GM23338 (cell line): Measurements from ENCODE around the gene MPEG1. TPM values are rescaled to one million over a fixed set of nuclear protein-coding genes. Genes with fewer than 3 reads are reported as not detected.

Source experiments
- ATAC-seq: fragments of 200-7000 bp; cut with Tn5 transposase; 3 replicates; pipeline ENCODE4 v1.9.1; 2020
- DNase-seq: peaks from one replicate; pipeline ENCODE4 v3.0.0-alpha.2; 2015; ENCODE audit warnings: low spot score
- H2AFZ ChIP-seq: fragments of 200-600 bp; sonication (generic); 2 replicates; pipeline ENCODE4 v1.8.0; 2016; ENCODE audit warnings: antibody characterized with exemption, mild to moderate bottlenecking, moderate library complexity
- H3F3A ChIP-seq: fragments of 200-600 bp; sonication (generic); replicated peaks from 2 replicates; pipeline ENCODE4 v1.8.0; 2017; ENCODE audit warnings: antibody characterized with exemption, mixed run types, low read depth
- H3K27ac ChIP-seq: fragments of 200-600 bp; sonication (generic); 2 replicates; pipeline ENCODE4 v1.6.1; 2016; ENCODE audit warnings: low read depth
- H3K27me3 ChIP-seq: fragments of 200-600 bp; sonication (generic); 2 replicates; pipeline ENCODE4 v1.8.0; 2016; ENCODE audit warnings: mild to moderate bottlenecking, mixed run types, moderate library complexity; ENCODE audit not compliant: insufficient read depth
- H3K36me3 ChIP-seq: fragments of 200-600 bp; sonication (generic); 2 replicates; pipeline ENCODE4 v1.8.0; 2016; ENCODE audit warnings: mild to moderate bottlenecking; ENCODE audit not compliant: insufficient read depth
- H3K4me1 ChIP-seq: fragments of 200-600 bp; sonication (generic); 2 replicates; pipeline ENCODE4 v1.8.0; 2016; ENCODE audit warnings: mild to moderate bottlenecking, moderate library complexity; ENCODE audit not compliant: insufficient read depth
- H3K4me2 ChIP-seq: fragments of 200-600 bp; sonication (generic); 2 replicates; pipeline ENCODE4 v1.7.1; 2017; ENCODE audit warnings: mixed run types
- H3K4me3 ChIP-seq: fragments of 200-600 bp; sonication (generic); 2 replicates; pipeline ENCODE4 v1.6.1; 2016; ENCODE audit warnings: mixed run types
- H3K79me2 ChIP-seq: fragments of 200-600 bp; sonication (generic); replicated peaks from 2 replicates; pipeline ENCODE4 v1.8.0; 2017; ENCODE audit warnings: mild to moderate bottlenecking; ENCODE audit not compliant: insufficient read depth
- H3K9me2 ChIP-seq: fragments of 200-600 bp; sonication (generic); 2 replicates; pipeline ENCODE4 v1.8.0; 2017; ENCODE audit not compliant: insufficient read depth
- H4K20me1 ChIP-seq: fragments of 200-600 bp; sonication (generic); replicated peaks from 2 replicates; pipeline ENCODE4 v1.8.0; 2017; ENCODE audit warnings: mild to moderate bottlenecking; ENCODE audit not compliant: insufficient read depth
- H3K27ac Mint-ChIP-seq: 2 replicates; pipeline ENCODE4 v1.8.0; 2020; ENCODE audit warnings: inconsistent platforms, mild to moderate bottlenecking, moderate library complexity, mixed read lengths
- H3K27me3 Mint-ChIP-seq: 3 replicates; pipeline ENCODE4 v1.8.0; 2022; ENCODE audit warnings: low read depth, mild to moderate bottlenecking, moderate library complexity, mixed read lengths, inconsistent platforms; ENCODE audit not compliant: insufficient read depth, poor library complexity
- H3K36me3 Mint-ChIP-seq: 3 replicates; pipeline ENCODE4 v1.8.0; 2021; ENCODE audit warnings: low read depth, mild to moderate bottlenecking, inconsistent platforms, moderate library complexity, mixed read lengths
- H3K4me1 Mint-ChIP-seq: 3 replicates; pipeline ENCODE4 v1.8.0; 2020; ENCODE audit warnings: mild to moderate bottlenecking, inconsistent platforms, mixed read lengths
- H3K4me3 Mint-ChIP-seq: 3 replicates; pipeline ENCODE4 v1.8.0; 2021; ENCODE audit warnings: moderate library complexity, mild to moderate bottlenecking, inconsistent platforms, mixed read lengths
- H3K9me3 Mint-ChIP-seq: 3 replicates; pipeline ENCODE4 v1.8.0; 2020; ENCODE audit warnings: moderate library complexity, mild to moderate bottlenecking, inconsistent platforms, mixed read lengths
- CTCF ChIP-seq, 2 experiments: fragments of 200-600 bp in 1 of 2; sonication (generic) in 1 of 2; conservative IDR thresholded peaks; 2 replicates each; pipeline versions ENCODE4 v1.5.1 to v1.6.1; 2016 to 2017; ENCODE audit warnings: antibody characterized with exemption in 2 of 2, low read depth in 2 of 2, mild to moderate bottlenecking in 2 of 2, moderate library complexity in 1 of 2
- EZH2 ChIP-seq: fragments of 200-600 bp; sonication (generic); IDR thresholded peaks from one replicate; pipeline ENCODE4 v1.8.0; 2017; ENCODE audit warnings: antibody characterized with exemption, mild to moderate bottlenecking, low read depth; ENCODE audit not compliant: unreplicated experiment
- EZH2phosphoT487 ChIP-seq: fragments of 200-600 bp; sonication (generic); IDR thresholded peaks from one replicate; pipeline ENCODE4 v1.8.1; 2018; ENCODE audit warnings: antibody characterized with exemption; ENCODE audit not compliant: unreplicated experiment
- JUNB ChIP-seq: IDR thresholded peaks from one replicate; pipeline ENCODE4 v1.6.1; 2016; ENCODE audit warnings: antibody characterized with exemption; ENCODE audit not compliant: unreplicated experiment
- REST ChIP-seq: IDR thresholded peaks from one replicate; pipeline ENCODE4 v1.6.1; 2018; ENCODE audit warnings: antibody characterized with exemption; ENCODE audit not compliant: unreplicated experiment
- STAT1 ChIP-seq: IDR thresholded peaks from one replicate; pipeline ENCODE4 v1.6.1; 2016; ENCODE audit warnings: antibody characterized with exemption; ENCODE audit not compliant: unreplicated experiment
- ZNF114 ChIP-seq: fragments of 250-450 bp; sonication (Bioruptor Pico); IDR thresholded peaks from 2 replicates; pipeline ENCODE4 v1.5.0; 2020; ENCODE audit warnings: mild to moderate bottlenecking, moderate library complexity
- ZNF462 ChIP-seq: fragments of 250-450 bp; sonication (Bioruptor Pico); IDR thresholded peaks from 2 replicates; pipeline ENCODE4 v1.5.0; 2020; ENCODE audit warnings: mild to moderate bottlenecking, moderate library complexity
- polyA plus RNA-seq: library from polyadenylated mRNA; unstranded; fragments of >200 nt; fragmentation: Nextera tagmentation; extraction: Ambion mirVana; gene quantifications from 2 replicates; pipeline ENCODE4 v1.2.1, GENCODE V29; 2016
- total RNA-seq: library from RNA; depleted of rRNA; stranded (reverse); fragments of >200 nt; shearing (Covaris generic); gene quantifications from 2 replicates; pipeline ENCODE4 v1.2.3, GENCODE V29; 2014

Gene MPEG1
- total and polyA plus RNA-seq, 2 experiments from 2014 or later: not detected

- Mint-ChIP-seq H3K9me3 (no peaks in the 10 kb centered on the region; the same call in 2 of the 3 replicates), H3K27ac (no peak overlapping the region), H3K36me3 (peaks cover 67% of the 10 kb centered on the region), H3K4me3 (no peak overlapping the region), H3K4me1 (peaks cover 9% of the 10 kb centered on the region), H3K27me3 (no peaks in the 10 kb centered on the region)
- Histone ChIP-seq H3K4me1 (no peaks in the 10 kb centered on the region), H3F3A (no peaks in the 10 kb centered on the region), H3K36me3 (peaks cover 4% of the 10 kb centered on the region), H4K20me1 (no peaks in the 10 kb centered on the region; the same call in 1 of the 2 replicates), H3K79me2 (peaks cover 7% of the 10 kb centered on the region), H3K4me2 (no peak overlapping the region), H3K27ac (no peak overlapping the region), H3K9me2 (0 out of 2 replicates have a peak, but pooled peaks cover 5% of the 10 kb centered on the region), H2AFZ (no peak overlapping the region), H3K27me3 (no peaks in the 10 kb centered on the region), H3K4me3 (no peak overlapping the region)
- DNase-seq (no peak), ATAC-seq (no peak)
- no peak for TF ChIP-seq CTCF (conservative IDR thresholded peaks at IDR 0.05; ENCODE audit: low read depth in 2 of 2)
- no peak for TF ChIP-seq REST
- no peak for TF ChIP-seq EZH2
- no peak for TF ChIP-seq EZH2phosphoT487
- TF ChIP-seq STAT1: no peak
- no peak for TF ChIP-seq JUNB
Observed at GRCh38 chr11:59189986-59190385, 22.7 kb downstream of the MPEG1 start.

- no peak for ATAC-seq
- H3K36me3 ChIP-seq: peaks cover 4% of the 10 kb centered on the region
- H3K27me3 ChIP-seq: no peaks in the 10 kb centered on the region
Observed at GRCh38 chr11:59188954-59189353, 23.8 kb downstream of the MPEG1 start.

More at GRCh38 chr11:59188954-59189353, 23.8 kb downstream of the MPEG1 start:
- Histone ChIP-seq H3K4me3 (no peak overlapping the region), H3F3A (no peaks in the 10 kb centered on the region), H3K4me1 (no peaks in the 10 kb centered on the region), H3K79me2 (peaks cover 7% of the 10 kb centered on the region), H3K27ac (no peak overlapping the region), H4K20me1 (no peaks in the 10 kb centered on the region; the same call in none of the 2 replicates), H3K9me2 (0 out of 2 replicates have a peak, but pooled peaks cover 5% of the 10 kb centered on the region), H3K4me2 (no peak overlapping the region), H2AFZ (no peak overlapping the region)
- H3K4me1 Mint-ChIP-seq: peaks cover 14% of the 10 kb centered on the region
- DNase-seq: no peak
- 0 out of 2 replicates have a peak overlapping the region, but pooled peaks have one; percentile 63 for H3K27ac Mint-ChIP-seq
- peaks cover 60% of the 10 kb centered on the region for H3K36me3 Mint-ChIP-seq
- H3K4me3 Mint-ChIP-seq: no peak overlapping the region
- TF ChIP-seq ZNF114 (CRISPR knock-in tag): no peak
- TF ChIP-seq ZNF462 (CRISPR knock-in tag): no peak
- peaks cover 2% of the 10 kb centered on the region for H3K27me3 Mint-ChIP-seq
- no peaks in the 10 kb centered on the region for H3K9me3 Mint-ChIP-seq
